HG03060 (cell line): ENCODE results near the gene PTPRH.

Source experiments
- ATAC-seq: cut with Tn5 transposase; IDR thresholded peaks from one replicate; pipeline ENCODE4 v1.9.1; 2021; ENCODE audit warnings: low read depth, moderate number of reproducible peaks; ENCODE audit not compliant: unreplicated experiment

Gene PTPRH

DNA sequence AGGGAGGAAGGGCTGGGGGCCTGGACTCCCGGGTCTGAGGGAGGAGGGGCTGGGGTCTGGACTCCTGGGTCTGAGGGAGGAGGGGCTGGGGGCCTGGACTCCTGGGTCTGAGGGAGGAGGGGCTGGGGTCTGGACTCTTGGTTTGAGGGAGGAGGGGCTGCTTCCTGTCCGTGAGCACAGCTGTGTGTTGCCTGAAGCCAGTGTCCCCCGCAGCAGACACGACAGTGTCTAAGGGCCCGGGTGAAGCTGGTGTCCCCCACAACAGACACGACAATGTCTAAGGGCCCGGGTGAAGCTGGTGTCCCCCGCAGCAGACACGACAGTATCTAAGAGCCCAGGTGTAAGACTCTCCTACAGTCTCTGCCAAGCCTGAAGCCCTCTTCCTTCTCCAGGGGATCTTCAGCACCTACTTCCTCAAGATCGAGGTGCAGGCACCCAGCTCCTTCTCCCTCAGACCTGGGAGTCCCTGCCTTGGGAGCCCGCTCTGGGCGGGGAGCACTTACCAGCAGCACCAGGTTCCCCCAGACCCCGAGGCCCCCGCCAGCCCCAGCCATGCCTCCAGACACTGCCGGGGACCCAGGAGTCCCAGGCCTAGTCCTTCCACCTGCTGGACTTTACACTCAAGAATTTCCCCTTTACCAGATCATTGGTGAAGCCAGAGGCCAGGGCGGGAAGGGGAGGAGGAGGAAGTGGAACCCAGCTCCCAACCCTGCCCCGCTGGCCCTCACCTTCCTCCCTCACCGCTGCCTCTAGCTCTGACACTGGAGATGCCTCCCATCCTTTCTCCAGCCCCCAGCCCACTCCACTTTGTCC lies at the start of gene PTPRH:
PTPRH (minus strand) TSS at position 622 of the 813 bp plus-strand sequence; CDS start at position 554, 68 bp downstream.
- ATAC-seq: no peak

DNA sequence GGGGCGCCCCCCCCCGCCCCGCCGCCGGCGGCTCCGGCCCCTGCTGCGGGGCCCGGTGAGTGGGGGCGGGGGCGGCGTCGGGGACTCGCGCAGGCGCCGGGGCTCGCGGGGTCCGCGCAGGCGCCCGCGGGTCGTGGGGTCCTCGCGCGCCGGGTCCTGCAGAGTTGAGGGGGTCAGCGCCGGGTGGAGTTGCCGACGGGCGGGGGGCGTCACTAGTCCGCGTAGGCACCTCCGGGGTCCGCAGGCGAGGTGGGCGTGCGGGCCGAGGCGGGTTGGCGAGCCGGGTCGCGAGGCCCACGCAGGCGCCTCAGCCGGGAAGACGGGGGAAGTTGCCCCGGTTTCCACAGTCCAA lies 49.2 kb upstream of the PTPRH start:
- ATAC-seq: no peak

DNA sequence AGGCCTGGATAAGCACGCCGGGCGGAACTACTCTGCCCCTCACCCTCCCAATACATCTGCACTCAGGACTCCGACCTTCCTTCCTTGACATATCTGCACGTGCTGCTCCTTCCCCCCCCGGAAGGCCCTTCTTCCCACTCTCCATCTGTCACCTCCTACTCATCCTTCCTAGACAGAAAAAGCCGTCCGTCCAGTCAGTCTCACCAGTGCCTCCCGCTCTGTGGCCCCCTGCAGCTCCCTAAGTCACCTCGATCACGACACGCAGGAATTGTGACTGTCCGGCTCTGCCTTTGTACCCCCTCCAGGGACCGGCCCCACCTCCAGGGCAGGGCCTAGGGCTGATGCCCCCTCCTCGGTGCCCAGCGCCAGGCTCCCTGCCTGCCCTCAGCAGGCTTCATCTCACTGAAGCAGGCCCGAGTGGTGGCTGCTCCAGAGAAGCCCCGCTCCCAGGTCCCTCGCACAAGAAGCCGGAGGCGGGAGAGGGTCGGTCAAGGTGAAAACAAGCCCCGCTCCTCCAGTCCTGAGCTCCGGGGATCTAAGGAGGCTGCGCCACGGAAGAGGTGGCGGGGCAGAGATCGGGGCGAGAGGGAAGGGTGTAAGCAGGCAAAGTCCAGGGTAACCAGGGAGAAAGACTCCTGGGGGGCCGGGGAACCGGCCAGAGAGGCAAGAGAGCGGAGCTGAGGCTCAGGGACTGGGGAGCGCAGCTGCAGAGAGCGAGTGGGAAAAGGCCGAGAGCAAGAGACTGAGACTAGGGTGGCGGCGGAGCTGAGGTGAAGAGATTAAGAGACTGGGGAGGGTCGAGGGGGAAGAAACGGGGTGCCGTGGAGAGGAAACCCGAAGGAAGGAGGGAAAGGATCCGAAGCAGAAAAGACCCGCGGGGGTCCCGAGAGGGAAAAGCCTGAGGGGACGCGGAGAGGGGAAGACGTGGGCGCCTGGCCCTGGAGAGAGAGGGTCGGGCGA lies 48.4 kb upstream of the PTPRH start:
- no peak for ATAC-seq

DNA sequence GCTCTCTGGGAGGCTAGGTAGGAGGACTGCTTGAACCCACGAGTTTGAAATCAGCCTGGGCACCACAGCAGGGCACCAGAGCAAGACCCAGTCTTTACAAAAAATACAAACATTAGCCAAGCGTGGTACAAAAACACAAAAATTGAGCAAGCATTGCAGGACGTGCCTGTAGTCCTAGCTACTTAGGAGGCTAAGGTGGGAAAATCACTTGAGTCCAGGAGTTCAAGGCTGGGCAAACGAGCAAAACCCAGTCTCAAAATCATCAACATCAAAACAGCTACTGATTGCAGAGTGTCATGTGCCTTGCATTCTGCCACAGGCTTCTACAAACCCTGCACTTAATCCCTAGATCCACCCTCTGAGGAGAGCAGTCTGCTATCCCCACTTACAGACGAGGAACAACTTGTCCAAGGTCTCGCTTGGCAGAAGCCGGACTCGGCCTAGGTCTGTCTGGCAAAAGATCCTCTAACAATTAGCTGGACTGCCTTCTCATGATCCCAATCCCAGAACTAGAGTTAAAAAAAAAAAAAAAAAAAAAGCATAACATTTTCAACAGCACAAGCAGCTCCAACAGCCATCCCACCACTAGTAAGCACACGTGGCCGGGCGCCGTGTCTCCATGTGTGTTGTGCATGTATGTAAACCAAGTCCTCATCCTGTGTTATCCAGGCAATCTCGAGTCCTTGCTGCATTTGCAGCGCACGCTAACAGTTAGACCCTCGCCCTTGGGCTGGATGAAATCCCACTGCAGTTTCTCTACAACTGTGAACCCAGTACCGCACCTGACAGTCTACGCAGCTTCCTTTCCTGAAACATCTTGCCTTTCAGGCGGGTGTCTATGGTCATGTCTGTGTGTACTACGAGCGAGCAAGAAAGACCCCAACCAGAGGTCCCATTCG lies 47.5 kb upstream of the PTPRH start:
- no peak for ATAC-seq

GRCh38 chr19:55255618-55256423 lies 46.5 kb upstream of the PTPRH start:
- no peak for ATAC-seq

DNA sequence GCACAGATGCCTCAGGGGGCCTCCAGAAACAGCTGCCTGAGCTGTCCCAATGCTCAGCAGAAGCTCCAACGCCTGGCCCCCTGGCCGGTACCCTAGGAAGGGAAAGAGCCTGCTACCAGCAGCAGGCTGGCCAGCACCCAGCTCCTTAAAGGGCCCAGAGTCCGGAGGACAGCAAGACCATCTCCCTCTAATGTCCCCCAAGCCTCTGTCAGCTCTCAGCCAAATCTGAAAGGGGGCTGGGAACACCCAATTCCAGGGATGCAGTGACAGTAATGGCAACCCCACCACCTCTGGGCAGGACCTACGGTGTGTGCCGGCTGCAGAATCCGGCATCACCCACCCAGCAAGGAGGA lies 45.3 kb upstream of the PTPRH start:
- no peak for ATAC-seq

DNA sequence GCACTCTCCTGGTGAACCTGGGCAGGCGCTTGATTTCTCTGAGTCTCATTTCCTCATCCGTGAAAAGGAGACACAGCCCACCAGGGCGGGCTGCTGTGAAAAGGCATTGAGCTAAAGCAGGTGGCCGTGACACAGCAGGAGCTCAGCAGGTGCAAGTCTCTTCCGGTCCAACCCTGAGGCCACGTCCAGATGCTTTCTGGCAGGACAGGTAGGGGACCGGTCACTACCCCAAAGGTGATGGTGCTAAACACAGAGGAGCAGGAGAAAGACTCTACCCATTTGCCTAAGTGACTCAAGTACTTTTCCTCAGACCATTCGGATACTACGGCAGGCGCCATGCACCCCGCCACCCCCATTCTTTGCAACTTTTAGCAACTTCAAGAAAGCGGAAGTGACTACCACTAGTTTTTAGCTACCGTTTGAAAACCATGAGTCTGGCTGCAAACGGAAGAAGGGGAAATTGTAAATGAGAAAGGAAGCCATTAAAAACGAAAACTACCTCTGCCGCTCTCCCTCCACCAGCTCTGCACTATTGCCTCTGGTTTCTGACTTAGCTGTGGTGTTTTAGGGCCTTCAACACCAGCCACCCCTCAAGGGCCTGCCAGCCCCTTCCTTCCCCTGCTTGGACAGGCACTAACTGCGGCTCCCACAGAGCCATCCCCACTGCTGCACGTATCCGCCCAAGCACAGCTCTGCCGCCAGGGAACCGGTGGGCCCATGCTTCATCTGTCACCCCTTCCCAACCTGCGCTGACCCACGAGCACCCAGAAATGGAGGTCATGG lies 44.7 kb upstream of the PTPRH start:
- ATAC-seq: no peak

DNA sequence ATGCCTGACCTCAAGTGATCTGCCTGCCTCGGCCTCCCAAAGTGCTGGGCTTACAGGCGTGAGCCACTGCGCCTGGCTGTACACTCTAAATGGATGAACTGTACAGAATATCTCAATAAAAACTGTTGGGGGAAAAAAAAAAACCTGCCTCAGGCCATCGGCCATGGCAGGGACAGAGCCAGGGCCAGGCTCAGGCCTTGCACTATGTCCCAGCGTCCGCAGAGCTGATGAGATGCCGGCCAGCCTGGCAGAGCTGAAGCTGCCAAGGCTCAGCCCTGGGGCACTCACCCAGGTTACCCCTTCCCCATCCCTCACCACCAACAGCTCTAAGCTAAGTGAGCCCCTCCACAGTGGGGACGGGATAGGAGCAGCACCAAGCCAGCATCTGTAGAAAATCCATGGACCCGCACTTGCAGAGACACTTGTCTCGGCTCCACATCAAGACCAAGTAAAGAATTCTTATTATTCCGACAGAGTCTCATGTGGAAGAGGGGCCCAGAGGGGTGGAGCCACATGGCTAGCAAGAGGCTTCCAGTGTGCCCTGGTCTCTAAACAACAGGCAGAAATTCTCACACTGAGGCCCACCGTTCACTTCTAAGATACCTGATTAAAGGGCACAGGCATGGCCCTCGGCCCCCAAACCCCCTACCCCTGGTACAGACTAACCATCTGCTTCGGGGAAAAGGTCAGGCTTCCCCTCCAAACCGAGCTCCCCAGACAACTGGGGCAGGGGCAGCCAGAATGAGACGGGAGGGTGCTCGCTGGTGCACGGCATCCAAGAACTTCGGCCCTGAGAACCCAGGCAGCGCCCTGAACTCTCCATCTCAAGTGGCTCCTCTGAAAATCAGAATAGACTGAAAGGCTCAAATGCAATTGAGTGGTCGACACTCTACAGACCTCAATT lies 43.7 kb upstream of the PTPRH start:
- no peak for ATAC-seq

GRCh38 chr19:55251341-55252081 lies 42.2 kb upstream of the PTPRH start:
- no peak for ATAC-seq

- no peak for ATAC-seq
These were observed 41.1 kb upstream of the PTPRH start for GRCh38 chr19:55250262-55251036.

GRCh38 chr19:55249841-55250240 lies 40.5 kb upstream of the PTPRH start:
- ATAC-seq: no peak

GRCh38 chr19:55248704-55249103 lies 39.4 kb upstream of the PTPRH start:
- no peak for ATAC-seq

GRCh38 chr19:55248166-55248675 lies 38.9 kb upstream of the PTPRH start:
- ATAC-seq: no peak

DNA sequence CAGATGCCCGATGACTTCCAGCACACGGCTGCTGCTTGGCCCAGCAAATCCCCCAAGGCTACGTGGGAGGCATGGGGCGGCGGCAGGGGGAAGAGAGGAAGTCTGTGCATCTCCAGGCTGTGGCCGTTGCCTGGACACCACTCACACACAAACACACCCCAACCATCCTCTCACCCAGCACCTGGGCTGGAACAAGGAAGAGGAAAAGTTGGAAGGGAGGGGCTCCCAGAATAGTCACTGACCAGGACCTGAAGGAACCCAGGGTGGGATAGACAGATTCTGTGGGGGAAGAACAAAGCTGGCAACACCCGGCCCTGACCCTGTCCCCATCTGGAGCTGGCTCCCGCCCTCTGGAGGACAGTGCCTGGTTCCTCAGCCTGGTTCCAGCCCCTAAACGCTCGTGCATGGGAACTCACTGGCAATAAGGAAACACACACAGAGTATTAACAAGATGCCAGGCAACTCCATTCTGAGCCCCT lies 38.4 kb upstream of the PTPRH start:
- no peak for ATAC-seq

DNA sequence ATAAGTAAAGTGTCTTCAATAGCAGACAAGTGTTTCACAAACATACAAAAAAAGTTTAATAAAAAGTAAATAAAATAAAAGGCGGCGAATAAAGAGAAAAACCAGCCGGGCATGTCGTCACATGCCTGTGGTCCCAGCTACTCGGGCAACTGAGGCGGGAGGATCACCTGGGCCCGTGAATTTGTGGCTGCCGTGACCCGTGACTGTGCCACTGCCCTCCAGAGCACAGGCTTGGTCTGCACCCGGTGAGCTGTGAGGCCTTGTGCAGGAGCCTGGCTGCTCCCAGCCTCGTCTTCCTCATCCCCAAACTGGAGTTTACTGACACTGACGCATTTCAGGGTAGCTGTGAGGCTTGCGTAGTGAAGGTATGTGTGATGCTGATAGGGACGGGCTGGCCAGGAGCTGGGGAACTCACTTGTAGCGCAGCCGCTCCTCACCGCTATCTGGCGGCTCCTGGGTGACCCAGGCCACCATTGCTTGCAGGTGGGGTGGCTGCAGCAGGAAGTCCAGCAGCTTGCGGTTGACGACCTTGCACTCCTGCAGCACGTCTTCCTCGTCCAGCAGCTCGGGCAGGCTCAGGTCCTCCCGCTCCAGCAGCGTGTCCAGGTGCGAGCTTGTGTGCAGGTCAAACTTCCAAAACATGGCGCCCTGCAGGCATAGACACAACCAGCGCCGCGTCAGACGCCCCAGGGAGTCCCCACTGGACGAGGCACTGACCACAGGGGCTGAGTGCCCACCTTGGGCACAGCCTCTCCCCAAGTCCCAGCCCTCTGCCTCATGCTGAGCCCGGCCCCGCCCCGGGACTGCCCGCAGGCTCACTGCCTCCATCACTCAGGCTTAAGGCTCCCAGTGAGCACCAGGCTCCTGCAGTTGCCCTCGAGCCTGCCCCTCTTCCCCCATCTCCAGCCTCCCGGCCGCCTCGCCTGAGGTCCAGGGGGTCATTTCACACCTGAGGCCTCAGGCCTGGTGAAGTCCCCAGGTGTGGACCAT lies 37.5 kb upstream of the PTPRH start:
- ATAC-seq: no peak
